H54 (cell line): ENCODE results near the gene NFIL3.

Experiments used
- DNase-seq: peaks from one replicate; pipeline ENCODE4 v3.0.0; 2011; ENCODE audit warnings: low spot score, mixed read lengths; ENCODE audit not compliant: insufficient read length
- FAIRE-seq: peaks from 3 replicates; lab custom pipeline; 2011; peaks lifted over from hg19 to GRCh38; lab: Jason Lieb, UNC
- POLR2A ChIP-seq: IDR thresholded peaks from 2 replicates; pipeline ENCODE4 v1.6.1; 2011; ENCODE audit warnings: low read depth, mild to moderate bottlenecking, low read length

Gene NFIL3

GRCh38 chr9:91428927-91429351 lies 5.3 kb upstream of the NFIL3 start:
- no peak for TF ChIP-seq POLR2A
- DNase-seq: no peak
- no peak for FAIRE-seq

GRCh38 chr9:91428436-91428835 lies 4.8 kb upstream of the NFIL3 start:
- DNase-seq: no peak
- no peak for FAIRE-seq
- TF ChIP-seq POLR2A: no peak

- TF ChIP-seq POLR2A: no peak
- FAIRE-seq (no peak), DNase-seq (peak; percentile 49)
Observed at GRCh38 chr9:91427873-91428272, 4.2 kb upstream of the NFIL3 start.

- FAIRE-seq: peak; percentile 66
- no peak for TF ChIP-seq POLR2A
- DNase-seq: peak; percentile 48
Observed at GRCh38 chr9:91426123-91426745, 2.6 kb upstream of the NFIL3 start.

- DNase-seq: no peak
- no peak for TF ChIP-seq POLR2A
- FAIRE-seq: no peak
Observed at GRCh38 chr9:91425271-91425670, 1.6 kb upstream of the NFIL3 start.

- peak; percentile 88 for DNase-seq
- no peak for FAIRE-seq
Observed at GRCh38 chr9:91424403-91425176, 958 bp upstream of the NFIL3 start.

GRCh38 chr9:91422758-91423711 lies 597 bp downstream of the NFIL3 start:
- TF ChIP-seq POLR2A: no peak
- DNase-seq (peak; percentile 88), FAIRE-seq (peak; percentile 36)

More at GRCh38 chr9:91424403-91425176, 958 bp upstream of the NFIL3 start:
- no peak for TF ChIP-seq POLR2A

- FAIRE-seq (peak; percentile 23), DNase-seq (peak; percentile 58)
- no peak for TF ChIP-seq POLR2A
Observed at GRCh38 chr9:91421971-91422757, 1.5 kb downstream of the NFIL3 start.

GRCh38 chr9:91421128-91421765 lies 2.4 kb downstream of the NFIL3 start:
- no peak for TF ChIP-seq POLR2A
- FAIRE-seq (no peak), DNase-seq (no peak)

- no peak for DNase-seq
- no peak for TF ChIP-seq POLR2A
- no peak for FAIRE-seq
Observed at GRCh38 chr9:91420501-91421127, 3.0 kb downstream of the NFIL3 start.

- FAIRE-seq (peak; percentile 99), DNase-seq (peak; percentile 97)
- no peak for TF ChIP-seq POLR2A
Observed at GRCh38 chr9:91419222-91420191, 4.1 kb downstream of the NFIL3 start.

- no peak for DNase-seq
- no peak for TF ChIP-seq POLR2A
- FAIRE-seq: peak; percentile 30
Observed at GRCh38 chr9:91418215-91418610, 5.4 kb downstream of the NFIL3 start.
